GM18867 (cell line): ENCODE measurements around the gene KRT6B.

Experiments used
- ATAC-seq: cut with Tn5 transposase; IDR thresholded peaks from one replicate; pipeline ENCODE4 v1.9.1; 2021; ENCODE audit warnings: mild to moderate bottlenecking, moderate library complexity; ENCODE audit not compliant: unreplicated experiment

Gene KRT6B

GRCh38 chr12:52437508-52437907 is 14.4 kb downstream of the KRT6B start:
- no peak for ATAC-seq

- no peak for ATAC-seq
Observed at GRCh38 chr12:52436828-52437474, 15.0 kb downstream of the KRT6B start.

GRCh38 chr12:52436000-52436827 is 15.7 kb downstream of the KRT6B start:
- ATAC-seq = no peak

GRCh38 chr12:52435659-52435999 is 16.3 kb downstream of the KRT6B start:
- ATAC-seq = no peak

- no peak for ATAC-seq
Observed at GRCh38 chr12:52434760-52435530, 17.0 kb downstream of the KRT6B start.

- no peak for ATAC-seq
Observed at GRCh38 chr12:52434081-52434733, 17.7 kb downstream of the KRT6B start, which contains the start of gene KRT75. TSS of gene KRT75 (minus strand) at chr12:52434371. CDS start at chr12:52434304, 67 bp downstream.

GRCh38 chr12:52433501-52434080 is 18.4 kb downstream of the KRT6B start:
- ATAC-seq = no peak

GRCh38 chr12:52432559-52433207 is 19.3 kb downstream of the KRT6B start:
- no peak for ATAC-seq

- no peak for ATAC-seq
Observed at GRCh38 chr12:52428121-52428520, 23.8 kb downstream of the KRT6B start.

GRCh38 chr12:52427083-52427482 is 24.9 kb downstream of the KRT6B start:
- no peak for ATAC-seq

- no peak for ATAC-seq
Observed at GRCh38 chr12:52426034-52426433, 25.9 kb downstream of the KRT6B start.

- ATAC-seq = no peak
Observed at GRCh38 chr12:52425466-52425865, 26.5 kb downstream of the KRT6B start.

GRCh38 chr12:52423661-52424500 is 28.1 kb downstream of the KRT6B start:
- ATAC-seq = no peak

GRCh38 chr12:52423035-52423434 is 28.9 kb downstream of the KRT6B start:
- no peak for ATAC-seq

- ATAC-seq = no peak
Observed at GRCh38 chr12:52419656-52420055, 32.3 kb downstream of the KRT6B start.

GRCh38 chr12:52418576-52419110 is 33.3 kb downstream of the KRT6B start:
- ATAC-seq = no peak

GRCh38 chr12:52417740-52418139 is 34.2 kb downstream of the KRT6B start:
- no peak for ATAC-seq

GRCh38 chr12:52416795-52417194 is 35.2 kb downstream of the KRT6B start:
- no peak for ATAC-seq
